Measurements from ENCODE around the gene TRPV5.

TRPV5 gene

GRCh38 chr7:142905759-142906158 lies 27.8 kb downstream of the TRPV5 start:
- Histone ChIP-seq H3K27ac (ENCODE audit: low read depth, low read length) (no peak overlapping the region), H3K4me3 (ENCODE audit: low read length) (no peak overlapping the region), H3K9me3 (ENCODE audit: control insufficient read depth, insufficient read depth, low read length) (peaks cover 5% of the 10 kb centered on the region), H3K79me2 (ENCODE audit: control insufficient read depth, low read length) (no peaks in the 10 kb centered on the region), H3F3A (ENCODE audit: control insufficient read depth, insufficient read depth) (no peaks in the 10 kb centered on the region), H3K36me3 (ENCODE audit: control insufficient read depth, low read length) (no peaks in the 10 kb centered on the region), H3K4me2 (ENCODE audit: low read length) (no peak overlapping the region), H3K27me3 (ENCODE audit: control insufficient read depth, low read length) (peaks cover 19% of the 10 kb centered on the region), H3K9me2 (replicated peaks; ENCODE audit: control insufficient read depth, low read length) (no peaks in the 10 kb centered on the region), H4K20me1 (ENCODE audit: control insufficient read depth, insufficient read depth, low read depth, low read length) (no peaks in the 10 kb centered on the region), H3K4me1 (ENCODE audit: control insufficient read depth, low read length) (no peaks in the 10 kb centered on the region)
- TF ChIP-seq CTCF (IDR thresholded peaks at IDR 0.05; ENCODE audit: low read depth, low read length, poor library complexity, severe bottlenecking) (no peak), EZH2phosphoT487 (IDR thresholded peaks at IDR 0.05; ENCODE audit: borderline replicate concordance, low read length) (no peak)

- Histone ChIP-seq H3K79me2 (ENCODE audit: control insufficient read depth, low read length) (no peaks in the 10 kb centered on the region), H3K4me2 (ENCODE audit: low read length) (no peak overlapping the region), H3K36me3 (ENCODE audit: control insufficient read depth, low read length) (no peaks in the 10 kb centered on the region), H3K4me3 (ENCODE audit: low read length) (no peak overlapping the region), H3K27ac (ENCODE audit: low read depth, low read length) (no peak overlapping the region), H3K9me3 (ENCODE audit: control insufficient read depth, insufficient read depth, low read length) (peaks cover 5% of the 10 kb centered on the region), H3F3A (ENCODE audit: control insufficient read depth, insufficient read depth) (no peaks in the 10 kb centered on the region), H3K9me2 (replicated peaks; ENCODE audit: control insufficient read depth, low read length) (no peaks in the 10 kb centered on the region), H4K20me1 (ENCODE audit: control insufficient read depth, insufficient read depth, low read depth, low read length) (no peaks in the 10 kb centered on the region), H3K27me3 (ENCODE audit: control insufficient read depth, low read length) (peaks cover 16% of the 10 kb centered on the region), H3K4me1 (ENCODE audit: control insufficient read depth, low read length) (no peaks in the 10 kb centered on the region)
- TF ChIP-seq CTCF (IDR thresholded peaks at IDR 0.05; ENCODE audit: low read depth, low read length, poor library complexity, severe bottlenecking) (no peak), EZH2phosphoT487 (IDR thresholded peaks at IDR 0.05; ENCODE audit: borderline replicate concordance, low read length) (no peak)
Measured at GRCh38 chr7:142904128-142904527, 29.4 kb downstream of the TRPV5 start.

GRCh38 chr7:142901426-142902259 lies 31.9 kb downstream of the TRPV5 start:
- H3K4me3 ChIP-seq (ENCODE audit: low read length), result no peak overlapping the region
- no peaks in the 10 kb centered on the region for H3K4me1 ChIP-seq (ENCODE audit: control insufficient read depth, low read length)
- H3K9me2 ChIP-seq (replicated peaks; ENCODE audit: control insufficient read depth, low read length), result no peaks in the 10 kb centered on the region
- H3K27me3 ChIP-seq (ENCODE audit: control insufficient read depth, low read length), result peaks cover 27% of the 10 kb centered on the region
- no peaks in the 10 kb centered on the region for H3K79me2 ChIP-seq (ENCODE audit: control insufficient read depth, low read length)
- TF ChIP-seq CTCF (IDR thresholded peaks at IDR 0.05; ENCODE audit: low read depth, low read length, poor library complexity, severe bottlenecking) (no peak), EZH2phosphoT487 (IDR thresholded peaks at IDR 0.05; ENCODE audit: borderline replicate concordance, low read length) (no peak)
- H4K20me1 ChIP-seq (ENCODE audit: control insufficient read depth, insufficient read depth, low read depth, low read length), result no peaks in the 10 kb centered on the region
- no peak overlapping the region for H3K27ac ChIP-seq (ENCODE audit: low read depth, low read length)
- H3K36me3 ChIP-seq (ENCODE audit: control insufficient read depth, low read length), result no peaks in the 10 kb centered on the region
- H3F3A ChIP-seq (ENCODE audit: control insufficient read depth, insufficient read depth), result no peaks in the 10 kb centered on the region
- H3K9me3 ChIP-seq (ENCODE audit: control insufficient read depth, insufficient read depth, low read length), result peaks cover 5% of the 10 kb centered on the region
- H3K4me2 ChIP-seq (ENCODE audit: low read length), result no peak overlapping the region
